GM21737 (cell line): ENCODE results near the gene HOXC4.
"Not testable (repeated sequence)": the region's sequence is repeated elsewhere in the genome, so short reads cannot be mapped to it uniquely, and the experiment has no call there.

Experiments used
- ATAC-seq: cut with Tn5 transposase; IDR thresholded peaks from one replicate; pipeline ENCODE4 v1.9.1; 2021; ENCODE audit warnings: mild to moderate bottlenecking, moderate library complexity; ENCODE audit not compliant: unreplicated experiment

The HOXC4 gene

GRCh38 chr12:54081581-54082396, 28.2 kb downstream of the HOXC4 start:
- not testable (repeated sequence) for ATAC-seq

- no peak for ATAC-seq
Observed at GRCh38 chr12:54082397-54082892, 28.8 kb downstream of the HOXC4 start.

- not testable (repeated sequence) for ATAC-seq
Observed at GRCh38 chr12:54088011-54088410, 34.4 kb downstream of the HOXC4 start.

- not testable (repeated sequence) for ATAC-seq
Observed at GRCh38 chr12:54089465-54089864, 35.8 kb downstream of the HOXC4 start.

- ATAC-seq: not testable (repeated sequence)
Observed at GRCh38 chr12:54090312-54090711, 36.7 kb downstream of the HOXC4 start.

- not testable (repeated sequence) for ATAC-seq
Observed at GRCh38 chr12:54092943-54093342, 39.3 kb downstream of the HOXC4 start.

GRCh38 chr12:54095928-54096327, 42.3 kb downstream of the HOXC4 start:
- not testable (repeated sequence) for ATAC-seq

- ATAC-seq: not testable (repeated sequence)
Observed at GRCh38 chr12:54098644-54099043, 45.0 kb downstream of the HOXC4 start.

GRCh38 chr12:54100588-54100987, 47.0 kb downstream of the HOXC4 start:
- not testable (repeated sequence) for ATAC-seq

- ATAC-seq: not testable (repeated sequence)
Observed at GRCh38 chr12:54102223-54102622, 48.6 kb downstream of the HOXC4 start.

GRCh38 chr12:54103827-54104226, 50.2 kb downstream of the HOXC4 start:
- not testable (repeated sequence) for ATAC-seq
